Fibroblast of mammary gland (primary cell): Measurements from ENCODE around the gene RESP18.

Source experiments
- DNase-seq: peaks from one replicate; pipeline ENCODE4 v3.0.0-alpha.2; 2010; ENCODE audit warnings: low read depth
- H3K4me3 ChIP-seq: 2 replicates; pipeline ENCODE4 v1.5.1; 2011; ENCODE audit warnings: low read depth, mild to moderate bottlenecking, low read length, moderate library complexity; ENCODE audit not compliant: control insufficient read depth
- TF ChIP-seq, protein P1 (sequence below): conservative IDR thresholded peaks from 2 replicates; pipeline ENCODE4 v1.5.1; 2011; ENCODE audit warnings: low read depth, low read length, inconsistent platforms; ENCODE audit not compliant: control insufficient read depth, insufficient read depth

The RESP18 gene

DNA sequence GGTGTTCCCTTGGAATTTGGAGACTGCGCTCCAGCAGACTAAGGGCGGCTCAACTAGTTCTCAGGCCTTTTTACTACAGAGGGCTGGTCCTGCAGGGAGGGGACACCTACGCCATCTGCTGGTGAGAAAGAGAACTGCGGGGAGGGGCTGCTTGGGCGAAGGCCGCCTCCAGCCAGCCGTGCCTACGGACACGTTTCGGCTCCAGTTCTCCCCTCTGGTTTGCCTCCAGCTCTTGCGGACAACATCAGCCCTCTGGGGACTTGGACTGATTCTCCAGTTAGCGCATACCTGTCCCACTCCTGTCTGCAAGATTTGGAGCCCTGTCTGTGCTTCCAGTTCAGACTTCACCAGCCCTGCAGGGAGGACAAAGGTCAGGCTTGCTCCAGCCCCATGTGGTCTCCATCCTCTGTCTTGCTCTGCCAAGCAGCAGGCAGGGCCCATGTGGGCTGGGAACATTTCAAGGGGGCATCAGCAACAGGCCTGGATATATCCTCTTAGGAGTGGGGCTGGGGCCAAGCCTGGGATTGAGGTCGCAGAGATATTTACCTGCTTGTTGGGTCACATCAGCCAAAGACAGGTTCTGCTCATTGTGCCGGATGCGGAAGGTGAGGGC lies 33.7 kb downstream of the RESP18 start:
- H3K4me3 ChIP-seq: no peak overlapping the region
- DNase-seq: peak; percentile 67
- TF ChIP-seq, protein P1, sequence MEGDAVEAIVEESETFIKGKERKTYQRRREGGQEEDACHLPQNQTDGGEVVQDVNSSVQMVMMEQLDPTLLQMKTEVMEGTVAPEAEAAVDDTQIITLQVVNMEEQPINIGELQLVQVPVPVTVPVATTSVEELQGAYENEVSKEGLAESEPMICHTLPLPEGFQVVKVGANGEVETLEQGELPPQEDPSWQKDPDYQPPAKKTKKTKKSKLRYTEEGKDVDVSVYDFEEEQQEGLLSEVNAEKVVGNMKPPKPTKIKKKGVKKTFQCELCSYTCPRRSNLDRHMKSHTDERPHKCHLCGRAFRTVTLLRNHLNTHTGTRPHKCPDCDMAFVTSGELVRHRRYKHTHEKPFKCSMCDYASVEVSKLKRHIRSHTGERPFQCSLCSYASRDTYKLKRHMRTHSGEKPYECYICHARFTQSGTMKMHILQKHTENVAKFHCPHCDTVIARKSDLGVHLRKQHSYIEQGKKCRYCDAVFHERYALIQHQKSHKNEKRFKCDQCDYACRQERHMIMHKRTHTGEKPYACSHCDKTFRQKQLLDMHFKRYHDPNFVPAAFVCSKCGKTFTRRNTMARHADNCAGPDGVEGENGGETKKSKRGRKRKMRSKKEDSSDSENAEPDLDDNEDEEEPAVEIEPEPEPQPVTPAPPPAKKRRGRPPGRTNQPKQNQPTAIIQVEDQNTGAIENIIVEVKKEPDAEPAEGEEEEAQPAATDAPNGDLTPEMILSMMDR: peak; percentile 95

DNA sequence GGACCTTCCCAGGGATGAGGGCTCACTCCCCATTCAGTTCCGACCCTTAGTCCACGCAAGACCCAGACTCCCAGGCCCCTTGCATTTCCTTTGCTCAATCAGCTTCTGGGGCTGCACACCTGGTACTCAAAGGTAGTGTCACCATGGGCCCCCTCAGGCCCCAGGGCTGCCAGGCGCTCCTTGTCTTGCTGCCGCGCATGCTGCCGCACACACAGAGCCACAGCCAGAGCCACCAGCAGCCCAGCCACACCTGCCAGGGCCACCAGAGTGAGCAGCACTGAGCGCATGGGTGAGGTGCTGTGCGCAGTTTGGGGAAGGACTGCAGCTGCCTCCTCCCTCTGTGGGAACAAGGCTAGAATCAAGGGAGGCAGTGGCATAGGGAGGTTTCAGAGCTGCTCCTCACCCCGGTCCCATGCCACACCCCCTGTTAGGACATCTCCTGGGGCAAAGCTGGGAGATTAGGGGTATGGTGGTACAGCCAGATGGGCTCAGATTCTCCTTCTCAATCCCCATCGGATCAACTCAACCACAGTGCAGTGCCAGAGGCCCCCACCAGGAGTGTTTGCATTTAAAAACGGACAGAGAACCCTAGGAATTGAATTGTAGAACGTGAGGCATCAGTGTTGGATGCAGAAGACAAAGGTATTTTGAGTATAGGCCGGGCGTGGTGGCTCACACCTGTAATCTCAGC lies 34.6 kb downstream of the RESP18 start:
- no peak for DNase-seq
- TF ChIP-seq, protein P1: peak; percentile 32
- no peak overlapping the region for H3K4me3 ChIP-seq

DNA sequence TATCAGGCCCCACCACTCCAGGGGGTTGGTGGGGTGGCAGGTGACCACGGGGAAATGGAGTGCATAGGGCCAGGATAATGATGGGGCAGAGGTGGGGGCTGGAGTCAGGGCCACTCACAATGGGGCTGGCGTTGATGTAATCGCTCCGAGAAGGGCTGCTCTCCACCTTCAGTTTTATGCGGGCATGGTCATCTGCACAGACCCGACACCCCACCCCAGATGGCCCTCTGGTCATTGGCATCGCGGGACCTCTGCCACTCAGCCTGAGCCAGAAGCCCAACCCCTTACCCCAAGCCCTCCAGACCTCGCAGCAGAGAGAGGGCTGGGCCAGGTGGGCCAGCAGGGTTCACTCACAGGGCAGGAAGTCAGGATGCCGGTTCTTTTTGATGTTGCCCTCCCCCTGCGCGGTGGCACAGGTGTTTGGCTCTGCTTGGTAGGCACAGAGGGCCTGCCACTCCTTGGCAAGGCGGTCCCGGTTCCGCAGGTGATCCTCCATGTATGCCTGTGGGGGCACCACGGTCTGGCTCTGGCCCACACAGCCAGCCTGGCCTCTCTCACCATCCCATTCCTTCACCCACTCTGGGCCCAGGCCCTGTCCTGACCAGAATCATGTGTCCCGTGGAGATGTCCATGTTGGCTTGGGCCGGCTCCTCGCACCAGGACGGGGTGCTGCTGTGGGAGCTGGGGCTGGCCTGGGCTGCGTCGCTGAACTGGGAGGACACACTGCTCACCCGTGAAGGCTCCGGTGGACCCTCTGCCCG lies 35.7 kb downstream of the RESP18 start:
- TF ChIP-seq, protein P1: no peak
- DNase-seq: no peak
- H3K4me3 ChIP-seq: no peak overlapping the region

DNA sequence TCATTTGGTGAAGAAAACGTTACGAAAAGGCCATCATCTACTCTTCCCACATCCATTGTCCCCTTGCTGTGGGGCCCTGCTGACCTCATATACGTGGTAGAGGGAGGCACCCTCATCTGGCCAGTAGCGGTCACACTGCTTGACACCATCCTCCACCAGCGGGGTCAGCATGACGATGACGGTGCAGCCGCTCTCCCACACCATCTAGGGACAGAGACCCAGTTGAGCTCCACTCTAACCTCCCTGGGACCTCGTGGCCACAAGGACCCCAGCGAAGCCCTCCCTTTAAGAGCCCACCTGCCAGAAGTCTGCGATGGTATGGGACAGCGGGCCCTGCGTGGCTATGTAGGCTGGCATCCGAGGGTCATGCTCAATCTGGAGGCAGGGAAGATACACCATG lies 36.4 kb downstream of the RESP18 start:
- TF ChIP-seq, protein P1: no peak
- no peak overlapping the region for H3K4me3 ChIP-seq
- DNase-seq: no peak

DNA sequence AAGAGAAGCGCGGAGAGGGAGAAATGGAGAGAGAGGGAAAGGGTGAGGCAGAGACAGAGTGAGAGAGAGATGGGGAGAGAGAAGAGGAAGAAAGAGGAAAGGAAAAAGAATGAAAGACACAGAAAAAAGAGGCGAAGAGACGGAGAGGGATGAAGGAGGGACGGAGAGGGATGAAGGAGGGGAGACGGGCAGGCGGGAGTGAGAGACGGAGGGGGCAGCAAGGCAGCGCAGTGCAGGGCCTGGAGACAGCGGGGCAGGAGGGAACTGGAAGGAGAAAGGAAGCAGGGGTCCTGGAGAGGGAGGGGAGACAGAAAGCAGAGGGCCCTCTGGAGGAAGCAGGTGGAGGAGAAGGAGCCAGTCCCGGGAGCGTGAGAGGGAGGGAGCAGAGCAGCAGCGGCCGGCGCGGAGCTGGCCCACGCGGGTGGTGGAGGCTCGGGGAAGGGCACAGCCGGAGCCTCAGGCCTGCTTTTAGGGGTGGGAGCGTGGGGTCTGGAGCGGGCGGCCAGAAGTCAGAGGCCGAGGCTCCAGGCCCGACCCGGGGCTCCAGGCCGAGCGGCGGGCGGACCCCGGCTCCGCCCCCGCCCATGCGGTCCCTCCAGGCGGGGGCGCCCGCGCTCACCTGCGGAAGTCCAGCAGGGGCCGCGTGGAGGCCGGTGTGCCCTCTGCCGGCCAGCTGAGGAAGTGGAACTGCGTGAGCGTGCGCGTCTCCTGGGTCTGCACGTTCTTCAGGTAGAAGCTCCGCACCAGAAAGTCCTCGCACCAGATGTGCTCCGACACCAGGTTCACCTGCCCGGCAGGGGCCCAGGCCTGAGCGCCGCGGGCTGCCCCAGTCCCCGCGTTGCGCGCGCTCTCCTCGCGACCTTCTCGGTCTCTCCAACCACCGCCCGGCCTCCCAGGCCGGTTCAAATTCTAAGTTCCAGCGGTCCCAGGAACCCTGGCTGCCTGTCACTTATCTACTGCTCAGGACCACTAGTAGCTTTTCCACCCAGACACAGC lies 37.9 kb downstream of the RESP18 start:
- TF ChIP-seq, protein P1: peak; percentile 70
- peak overlapping the region; percentile 49 for H3K4me3 ChIP-seq
- peak; percentile 66 for DNase-seq

DNA sequence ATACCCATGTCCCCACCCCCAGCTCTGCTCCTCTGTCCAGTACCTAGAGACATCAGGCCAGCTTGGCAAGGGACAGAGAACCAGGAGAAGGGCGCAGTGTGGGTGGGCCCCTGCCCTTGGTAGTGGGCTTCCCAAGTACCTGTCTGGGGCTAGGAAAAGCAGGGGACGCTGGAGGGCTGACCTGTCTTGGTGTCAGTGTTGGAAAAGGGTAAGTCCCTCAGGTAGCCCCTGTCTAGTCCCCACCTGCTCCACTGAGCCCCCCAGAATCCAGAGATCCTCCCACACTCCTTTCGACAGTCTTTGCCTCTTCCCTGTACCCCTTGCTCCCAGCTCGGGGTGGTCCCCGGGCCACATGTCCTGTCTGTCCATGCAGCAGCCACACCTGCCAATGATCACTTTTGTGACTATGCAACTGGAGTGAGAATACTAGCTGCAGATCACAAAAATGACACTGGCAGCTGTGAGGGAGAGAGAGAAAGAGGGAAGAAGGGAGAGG lies 38.8 kb downstream of the RESP18 start:
- TF ChIP-seq, protein P1: no peak
- no peak for DNase-seq
- no peak overlapping the region for H3K4me3 ChIP-seq
